ENCODE data around the gene SGMS1. TPM values are rescaled to one million over a fixed set of nuclear protein-coding genes. Genes with fewer than 3 reads are reported as not detected.

SGMS1 gene
- total and polyA plus RNA-seq, 2 donors (not counting 3 experiments of a cell fraction or from before 2014, with no cell fraction given): 9.7 to 23.7 TPM

DNA sequence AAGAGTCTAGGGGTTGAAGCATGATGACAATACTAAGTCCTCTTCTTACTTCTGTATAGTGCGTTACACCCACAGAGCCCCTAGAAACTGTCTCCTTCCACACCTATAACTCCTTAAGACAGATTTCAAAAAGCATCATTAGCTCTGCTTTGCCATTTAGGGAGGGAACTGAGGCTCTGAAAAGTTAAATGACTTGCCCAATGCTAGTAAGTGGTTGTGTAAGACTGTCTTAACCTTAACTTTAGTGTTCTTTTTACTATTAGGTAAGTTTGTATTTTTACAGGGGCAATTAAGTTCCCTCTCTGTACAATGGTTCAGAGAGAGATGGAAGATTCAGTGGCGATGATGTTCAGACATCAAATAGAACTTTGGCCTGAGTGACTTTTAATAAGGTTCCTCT is 299.7 kb downstream of the SGMS1 start:
- Histone ChIP-seq H3K27me3 (ENCODE audit: control insufficient read depth in 2 of 2, insufficient read depth in 2 of 2, low read length in 2 of 2) (no peaks in the 10 kb centered on the region), H3K36me3 (ENCODE audit: control insufficient read depth in 2 of 2, extremely low read depth in 1 of 2, insufficient read depth in 2 of 2, low read length in 2 of 2) (no peaks in the 10 kb centered on the region), H3K27ac (ENCODE audit: insufficient read depth, low read depth, low read length) (no peak overlapping the region), H3K9ac (replicated peaks; ENCODE audit: extremely low read depth, insufficient read depth, low read length) (no peak overlapping the region), H3K9me1 (replicated peaks; ENCODE audit: control insufficient read depth, extremely low read depth, insufficient read depth, low read length) (no peaks in the 10 kb centered on the region), H3K4me1 (ENCODE audit: control insufficient read depth, extremely low read depth, insufficient read depth, low read length) (peaks cover 24% of the 10 kb centered on the region), H3K79me2 (ENCODE audit: control insufficient read depth, insufficient read depth, low read length) (no peaks in the 10 kb centered on the region), H3K4me3 (replicated peaks in 1 of 3; ENCODE audit: insufficient read depth in 1 of 3, low read depth in 1 of 3, low read length in 3 of 3) (no peak overlapping the region), H3K9me3 (replicated peaks; ENCODE audit: control insufficient read depth, insufficient read depth, low read length) (no peaks in the 10 kb centered on the region), H2AFZ (ENCODE audit: low read depth, low read length) (no peak overlapping the region), H4K20me1 (replicated peaks; ENCODE audit: control insufficient read depth, extremely low read depth, insufficient read depth, low read length) (no peaks in the 10 kb centered on the region), H3K4me2 (ENCODE audit: insufficient read depth, low read length) (no peak overlapping the region)
- TF ChIP-seq MYC (IDR thresholded peaks at IDR 0.05; ENCODE audit: low read depth, low read length) (no peak), EZH2 (IDR thresholded peaks at IDR 0.05; ENCODE audit: borderline replicate concordance, low read depth, low read length, severe bottlenecking) (no peak), JUN (IDR thresholded peaks at IDR 0.05; ENCODE audit: borderline replicate concordance, insufficient read depth, insufficient read length, low read depth) (no peak), GATA2 (IDR thresholded peaks at IDR 0.05; ENCODE audit: insufficient read depth, insufficient read length, low read depth, low read length) (no peak), POLR2AphosphoS5 (IDR thresholded peaks at IDR 0.05; ENCODE audit: insufficient read depth, low read depth, low read length) (no peak), POLR2A (IDR thresholded peaks at IDR 0.05; ENCODE audit: low read depth, low read length) (no peak), FOS (IDR thresholded peaks at IDR 0.05; ENCODE audit: borderline replicate concordance, insufficient read depth, low read length) (no peak)
- TF ChIP-seq, protein P1, sequence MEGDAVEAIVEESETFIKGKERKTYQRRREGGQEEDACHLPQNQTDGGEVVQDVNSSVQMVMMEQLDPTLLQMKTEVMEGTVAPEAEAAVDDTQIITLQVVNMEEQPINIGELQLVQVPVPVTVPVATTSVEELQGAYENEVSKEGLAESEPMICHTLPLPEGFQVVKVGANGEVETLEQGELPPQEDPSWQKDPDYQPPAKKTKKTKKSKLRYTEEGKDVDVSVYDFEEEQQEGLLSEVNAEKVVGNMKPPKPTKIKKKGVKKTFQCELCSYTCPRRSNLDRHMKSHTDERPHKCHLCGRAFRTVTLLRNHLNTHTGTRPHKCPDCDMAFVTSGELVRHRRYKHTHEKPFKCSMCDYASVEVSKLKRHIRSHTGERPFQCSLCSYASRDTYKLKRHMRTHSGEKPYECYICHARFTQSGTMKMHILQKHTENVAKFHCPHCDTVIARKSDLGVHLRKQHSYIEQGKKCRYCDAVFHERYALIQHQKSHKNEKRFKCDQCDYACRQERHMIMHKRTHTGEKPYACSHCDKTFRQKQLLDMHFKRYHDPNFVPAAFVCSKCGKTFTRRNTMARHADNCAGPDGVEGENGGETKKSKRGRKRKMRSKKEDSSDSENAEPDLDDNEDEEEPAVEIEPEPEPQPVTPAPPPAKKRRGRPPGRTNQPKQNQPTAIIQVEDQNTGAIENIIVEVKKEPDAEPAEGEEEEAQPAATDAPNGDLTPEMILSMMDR (IDR thresholded peaks at IDR 0.05; ENCODE audit: extremely low read depth in 1 of 2, insufficient read depth in 1 of 2, low read depth in 1 of 2, low read length in 2 of 2): no peak
- TF ChIP-seq, protein P2, sequence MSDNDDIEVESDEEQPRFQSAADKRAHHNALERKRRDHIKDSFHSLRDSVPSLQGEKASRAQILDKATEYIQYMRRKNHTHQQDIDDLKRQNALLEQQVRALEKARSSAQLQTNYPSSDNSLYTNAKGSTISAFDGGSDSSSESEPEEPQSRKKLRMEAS (IDR thresholded peaks at IDR 0.05; ENCODE audit: insufficient read depth, insufficient read length): no peak
- ChIA-PET CTCF (no interaction called here), POLR2A (no interaction called here)
- dilution Hi-C loops (cut with MboI; ENCODE audit: extremely low pct_ligation_motif_present, low sequenced_read_pairs) (no loop called here), intact Hi-C loops (cut with micrococcal nuclease) (no loop called here)
- BruUV-seq (replicated peaks): no TSS peak
- FAIRE-seq (no peak), DNase-seq (ENCODE audit: low read depth, low spot score) (no peak)

All from endothelial cell of umbilical vein (primary cell).